PC-3 (cell line): Measurements from ENCODE around the gene TNPO1.

Experiments used
- EZH2 ChIP-seq: fragments of 300-600 bp; sonication (generic); IDR thresholded peaks from one replicate; pipeline ENCODE4 v1.6.1; 2017; ENCODE audit warnings: antibody characterized with exemption, mild to moderate bottlenecking, low read length; ENCODE audit not compliant: unreplicated experiment
- EZH2phosphoT487 ChIP-seq: fragments of 300-600 bp; sonication (generic); IDR thresholded peaks from 2 replicates; pipeline ENCODE4 v1.6.1; 2018; ENCODE audit warnings: mild to moderate bottlenecking, antibody characterized with exemption, low read length, borderline replicate concordance
- TF ChIP-seq, protein P1 (sequence below): fragments of 300-600 bp; sonication (generic); conservative IDR thresholded peaks from 2 replicates; pipeline ENCODE4 v1.5.1; 2017; ENCODE audit warnings: antibody characterized with exemption, low read depth, mild to moderate bottlenecking, low read length

DNA sequence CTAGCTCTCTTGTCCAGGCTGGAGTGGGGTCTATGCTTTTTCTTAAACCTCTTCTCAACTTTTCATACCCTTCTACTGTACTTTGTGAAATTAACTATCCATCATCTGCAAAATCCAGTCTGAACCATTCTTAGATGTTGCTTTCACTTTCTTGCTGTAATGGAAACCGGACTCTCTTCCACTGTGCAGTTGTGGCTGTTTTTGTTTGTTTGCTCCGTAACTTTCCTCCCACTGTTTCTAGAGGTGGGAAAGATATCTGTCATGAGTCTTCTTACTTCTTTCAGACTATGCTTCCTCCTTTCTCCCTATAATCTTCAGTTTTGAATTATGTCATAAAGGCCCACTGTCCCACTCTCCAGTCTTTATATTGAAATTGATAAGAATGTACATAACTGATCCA is 6.5 kb downstream of the TNPO1 start:
- TF ChIP-seq, protein P1, sequence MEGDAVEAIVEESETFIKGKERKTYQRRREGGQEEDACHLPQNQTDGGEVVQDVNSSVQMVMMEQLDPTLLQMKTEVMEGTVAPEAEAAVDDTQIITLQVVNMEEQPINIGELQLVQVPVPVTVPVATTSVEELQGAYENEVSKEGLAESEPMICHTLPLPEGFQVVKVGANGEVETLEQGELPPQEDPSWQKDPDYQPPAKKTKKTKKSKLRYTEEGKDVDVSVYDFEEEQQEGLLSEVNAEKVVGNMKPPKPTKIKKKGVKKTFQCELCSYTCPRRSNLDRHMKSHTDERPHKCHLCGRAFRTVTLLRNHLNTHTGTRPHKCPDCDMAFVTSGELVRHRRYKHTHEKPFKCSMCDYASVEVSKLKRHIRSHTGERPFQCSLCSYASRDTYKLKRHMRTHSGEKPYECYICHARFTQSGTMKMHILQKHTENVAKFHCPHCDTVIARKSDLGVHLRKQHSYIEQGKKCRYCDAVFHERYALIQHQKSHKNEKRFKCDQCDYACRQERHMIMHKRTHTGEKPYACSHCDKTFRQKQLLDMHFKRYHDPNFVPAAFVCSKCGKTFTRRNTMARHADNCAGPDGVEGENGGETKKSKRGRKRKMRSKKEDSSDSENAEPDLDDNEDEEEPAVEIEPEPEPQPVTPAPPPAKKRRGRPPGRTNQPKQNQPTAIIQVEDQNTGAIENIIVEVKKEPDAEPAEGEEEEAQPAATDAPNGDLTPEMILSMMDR: no peak
- TF ChIP-seq EZH2phosphoT487: no peak
- no peak for TF ChIP-seq EZH2
